PC-3 (cell line): ENCODE results near the gene GAMT.

Experiments
- EZH2 ChIP-seq: fragments of 300-600 bp; sonication (generic); IDR thresholded peaks from one replicate; pipeline ENCODE4 v1.6.1; 2017; ENCODE audit warnings: antibody characterized with exemption, mild to moderate bottlenecking, low read length; ENCODE audit not compliant: unreplicated experiment
- EZH2phosphoT487 ChIP-seq: fragments of 300-600 bp; sonication (generic); IDR thresholded peaks from 2 replicates; pipeline ENCODE4 v1.6.1; 2018; ENCODE audit warnings: mild to moderate bottlenecking, antibody characterized with exemption, low read length, borderline replicate concordance

- TF ChIP-seq EZH2 (no peak), EZH2phosphoT487 (no peak)
These were observed 32.7 kb upstream of the GAMT start for GRCh38 chr19:1434040-1434366.
